ENCODE measurements around the gene ARHGAP21.

DNA sequence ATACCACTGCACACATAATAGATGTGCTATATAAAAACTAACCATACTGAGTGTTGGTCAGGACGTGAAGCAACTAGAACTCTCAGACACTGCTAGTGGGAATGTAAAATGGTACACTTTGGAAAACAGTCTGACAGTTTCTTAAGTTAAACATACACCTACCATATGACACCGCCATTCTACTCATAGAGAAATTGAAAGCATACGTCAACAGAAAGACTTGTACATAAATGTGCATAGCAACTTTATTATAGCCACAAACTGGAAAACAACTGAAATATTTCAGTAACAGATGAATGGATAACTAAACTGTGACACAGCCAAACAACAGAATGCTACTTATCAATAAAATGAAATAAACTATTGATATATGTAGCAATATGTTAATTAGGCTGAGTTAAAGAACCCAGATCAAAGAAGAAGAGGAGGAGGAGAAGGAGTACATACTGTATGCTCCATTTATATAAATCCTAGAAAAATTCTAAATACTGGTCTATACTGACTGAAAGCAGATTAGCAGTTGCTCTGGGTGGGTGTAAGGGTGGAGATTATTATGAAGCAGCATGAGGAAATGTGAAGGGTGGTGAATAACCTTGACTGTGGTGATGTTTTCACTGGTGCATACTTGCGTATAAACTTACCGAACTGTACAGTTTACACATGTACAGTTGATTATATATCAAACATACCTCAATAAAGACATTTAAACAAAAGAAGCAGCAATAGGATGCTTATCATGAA is 48.6 kb downstream of the ARHGAP21 start:
- TF ChIP-seq, protein P1, sequence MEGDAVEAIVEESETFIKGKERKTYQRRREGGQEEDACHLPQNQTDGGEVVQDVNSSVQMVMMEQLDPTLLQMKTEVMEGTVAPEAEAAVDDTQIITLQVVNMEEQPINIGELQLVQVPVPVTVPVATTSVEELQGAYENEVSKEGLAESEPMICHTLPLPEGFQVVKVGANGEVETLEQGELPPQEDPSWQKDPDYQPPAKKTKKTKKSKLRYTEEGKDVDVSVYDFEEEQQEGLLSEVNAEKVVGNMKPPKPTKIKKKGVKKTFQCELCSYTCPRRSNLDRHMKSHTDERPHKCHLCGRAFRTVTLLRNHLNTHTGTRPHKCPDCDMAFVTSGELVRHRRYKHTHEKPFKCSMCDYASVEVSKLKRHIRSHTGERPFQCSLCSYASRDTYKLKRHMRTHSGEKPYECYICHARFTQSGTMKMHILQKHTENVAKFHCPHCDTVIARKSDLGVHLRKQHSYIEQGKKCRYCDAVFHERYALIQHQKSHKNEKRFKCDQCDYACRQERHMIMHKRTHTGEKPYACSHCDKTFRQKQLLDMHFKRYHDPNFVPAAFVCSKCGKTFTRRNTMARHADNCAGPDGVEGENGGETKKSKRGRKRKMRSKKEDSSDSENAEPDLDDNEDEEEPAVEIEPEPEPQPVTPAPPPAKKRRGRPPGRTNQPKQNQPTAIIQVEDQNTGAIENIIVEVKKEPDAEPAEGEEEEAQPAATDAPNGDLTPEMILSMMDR (IDR thresholded peaks at IDR 0.05) = no peak
- TF ChIP-seq EZH2 (IDR thresholded peaks at IDR 0.05; ENCODE audit: borderline replicate concordance, insufficient read depth, low read depth, low read length, poor library complexity, severe bottlenecking) = no peak

All from B cell (primary cell).